Prostate gland (tissue), 2 donors: ENCODE results near the gene RAB12. TPM values are rescaled to one million over a fixed set of nuclear protein-coding genes. Genes with fewer than 3 reads are reported as not detected.

Experiments used
- DNase-seq: peaks from one replicate; pipeline ENCODE4 v3.0.0-alpha.2; 2019; ENCODE audit warnings: low spot score
- H3K27ac ChIP-seq, 2 donors: fragments of 200-600 bp; sonication (generic); 2 replicates each; pipeline ENCODE4 v1.5.1; 2017 to 2019
- H3K27me3 ChIP-seq: fragments of 200-600 bp; sonication (generic); replicated peaks from 2 replicates; pipeline ENCODE4 v1.5.1; 2019; ENCODE audit not compliant: insufficient read depth
- H3K36me3 ChIP-seq, 2 donors: fragments of 200-600 bp; sonication (generic); 1 replicate in 1 of 2; 2 replicates in 1 of 2; pipeline versions ENCODE4 v1.5.1 to v1.8.1; 2017 to 2019
- H3K4me1 ChIP-seq: fragments of 200-600 bp; sonication (generic); replicated peaks from 2 replicates; pipeline ENCODE4 v1.5.1; 2019
- H3K4me3 ChIP-seq, 2 donors: fragments of 200-600 bp; sonication (generic); 2 replicates each; pipeline ENCODE4 v1.5.1; 2017 to 2019
- H3K9me3 ChIP-seq: fragments of 200-600 bp; sonication (generic); 2 replicates; pipeline ENCODE4 v1.5.1; 2017
- POLR2A ChIP-seq: fragments of 450-650 bp; IDR thresholded peaks from one replicate; pipeline ENCODE4 v1.6.1; 2016; ENCODE audit warnings: antibody characterized with exemption, mild to moderate bottlenecking
- POLR2AphosphoS5 ChIP-seq: sonication (generic); formaldehyde crosslinking; IDR thresholded peaks from one replicate; pipeline ENCODE4 v1.6.1; 2017; ENCODE audit warnings: antibody characterized with exemption
- WGBS: methylation state at CpG from one replicate; pipeline ENCODE4 v1.1.5; 2018; 5-methylcytosine and 5-hydroxymethylcytosine counted together
- intact Hi-C: fragments of 100-400 bp; cut with DNase I; formaldehyde crosslinking; loops from one replicate; pipeline ENCODE4 v1.14.2; 2022
- total RNA-seq, 2 donors: library from RNA; depleted of rRNA; stranded (reverse); fragments of >200 nt; gene quantifications; one replicate each; pipeline ENCODE4 v1.1.0, GENCODE V29; 2016
- TF ChIP-seq, protein P1 (sequence below), 4 experiments: fragments of 200-600 bp in 2 of 4; fragments of 450-650 bp in 2 of 4; sonication (generic) in 2 of 4; IDR thresholded peaks; 1 replicate in 3 of 4; 2 replicates in 1 of 4; pipeline ENCODE4 v1.5.1; 2016 to 2019; ENCODE audit warnings: antibody characterized with exemption in 4 of 4, mild to moderate bottlenecking in 2 of 4, moderate library complexity in 2 of 4

The RAB12 gene
- total RNA-seq, 2 donors from 2014 or later = 22.4 to 39.0 TPM

- 77% methylated on average over 4 of the region's 4 CpGs for WGBS
- Histone ChIP-seq H3K4me1 (no peaks in the 10 kb centered on the region), H3K27ac (no peak overlapping the region), H3K36me3 (peaks cover 0 to 7% of the 10 kb centered on the region in 2 donors), H3K4me3 (no peak overlapping the region), H3K9me3 (no peaks in the 10 kb centered on the region), H3K27me3 (no peaks in the 10 kb centered on the region)
- TF ChIP-seq POLR2AphosphoS5 = no peak
- TF ChIP-seq POLR2A = no peak
- no peak for DNase-seq
- intact Hi-C loops = no loop called here
Observed at GRCh38 chr18:8623549-8624106, 14.4 kb downstream of the RAB12 start.

DNA sequence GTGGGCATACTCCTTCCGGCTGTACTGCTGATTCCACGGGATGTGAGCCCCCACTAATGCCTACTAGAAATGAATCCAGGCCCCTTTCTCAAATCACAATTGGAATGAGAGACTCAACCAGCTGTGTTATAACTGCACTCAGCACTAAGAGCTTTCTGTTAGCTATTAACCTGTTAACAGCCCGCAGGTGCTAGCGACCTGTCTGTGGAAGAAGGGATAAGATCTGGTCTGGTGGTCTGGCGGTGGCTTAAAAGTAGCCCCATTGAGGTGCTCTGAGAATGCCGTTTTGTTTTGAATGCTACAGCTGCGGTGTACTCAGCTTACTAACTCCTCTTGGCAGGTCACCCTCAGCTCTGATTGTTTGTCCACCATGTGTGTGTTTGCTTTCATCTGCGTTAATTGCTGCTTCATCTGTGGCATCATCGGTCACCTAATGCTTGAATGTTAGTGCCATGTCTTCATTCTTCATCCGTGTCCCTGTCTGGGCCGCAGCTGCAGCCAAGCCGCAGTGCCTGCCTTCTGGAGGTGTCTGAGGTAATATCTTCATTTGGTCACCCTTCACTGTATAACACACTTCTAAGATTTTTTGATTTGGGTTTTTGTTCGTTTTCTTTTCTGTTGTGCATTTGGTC, 16.3 kb downstream of the RAB12 start:
- no peak for TF ChIP-seq POLR2A
- H3K4me3 ChIP-seq = no peak overlapping the region
- no peak for DNase-seq
- no peaks in the 10 kb centered on the region for H3K4me1 ChIP-seq
- no peaks in the 10 kb centered on the region for H3K9me3 ChIP-seq
- H3K27ac ChIP-seq = no peak overlapping the region
- WGBS = 64% methylated on average over 13 of the region's 13 CpGs
- H3K27me3 ChIP-seq = no peaks in the 10 kb centered on the region
- intact Hi-C loops = no loop called here
- peaks cover 0 to 7% of the 10 kb centered on the region in 2 donors for H3K36me3 ChIP-seq

DNA sequence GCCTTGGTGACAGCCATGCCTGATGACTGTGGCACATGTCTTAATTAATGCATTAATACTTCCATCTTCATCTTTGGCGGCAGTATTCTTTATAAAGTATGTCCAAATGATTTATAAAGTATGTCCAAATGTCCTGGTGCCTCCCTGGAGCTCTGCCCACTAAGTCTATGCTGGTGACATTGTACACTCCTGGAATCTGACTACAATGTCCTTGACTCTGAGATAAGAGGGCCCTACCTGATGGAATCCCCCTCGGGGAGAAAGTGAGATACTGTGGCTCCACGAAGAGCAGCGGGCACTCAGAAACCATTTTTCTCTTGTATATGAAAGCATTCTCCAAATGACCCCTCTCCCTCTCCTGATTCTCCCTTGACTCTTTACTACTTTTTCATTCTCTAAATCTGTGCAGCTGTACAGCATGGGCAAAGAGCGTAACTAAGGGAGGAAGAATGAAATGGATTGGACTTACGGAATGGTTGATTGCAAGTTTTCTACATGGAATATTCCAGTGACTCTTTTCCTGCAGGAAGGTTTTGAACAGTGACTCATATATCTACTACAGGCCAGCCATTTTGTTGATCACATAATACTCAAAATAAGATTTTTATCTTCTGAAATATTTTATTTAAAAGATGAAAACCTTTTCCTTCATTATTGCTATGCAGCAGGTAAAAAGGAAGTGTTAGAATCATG, 17.3 kb downstream of the RAB12 start:
- TF ChIP-seq, protein P1, sequence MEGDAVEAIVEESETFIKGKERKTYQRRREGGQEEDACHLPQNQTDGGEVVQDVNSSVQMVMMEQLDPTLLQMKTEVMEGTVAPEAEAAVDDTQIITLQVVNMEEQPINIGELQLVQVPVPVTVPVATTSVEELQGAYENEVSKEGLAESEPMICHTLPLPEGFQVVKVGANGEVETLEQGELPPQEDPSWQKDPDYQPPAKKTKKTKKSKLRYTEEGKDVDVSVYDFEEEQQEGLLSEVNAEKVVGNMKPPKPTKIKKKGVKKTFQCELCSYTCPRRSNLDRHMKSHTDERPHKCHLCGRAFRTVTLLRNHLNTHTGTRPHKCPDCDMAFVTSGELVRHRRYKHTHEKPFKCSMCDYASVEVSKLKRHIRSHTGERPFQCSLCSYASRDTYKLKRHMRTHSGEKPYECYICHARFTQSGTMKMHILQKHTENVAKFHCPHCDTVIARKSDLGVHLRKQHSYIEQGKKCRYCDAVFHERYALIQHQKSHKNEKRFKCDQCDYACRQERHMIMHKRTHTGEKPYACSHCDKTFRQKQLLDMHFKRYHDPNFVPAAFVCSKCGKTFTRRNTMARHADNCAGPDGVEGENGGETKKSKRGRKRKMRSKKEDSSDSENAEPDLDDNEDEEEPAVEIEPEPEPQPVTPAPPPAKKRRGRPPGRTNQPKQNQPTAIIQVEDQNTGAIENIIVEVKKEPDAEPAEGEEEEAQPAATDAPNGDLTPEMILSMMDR (IDR thresholded peaks at IDR 0.05) = no peak
- TF ChIP-seq POLR2A (no peak), POLR2AphosphoS5 (no peak)
- DNase-seq = no peak
- peaks cover 0 to 7% of the 10 kb centered on the region in 2 donors for H3K36me3 ChIP-seq
- 88% methylated on average over 6 of the region's 6 CpGs for WGBS
- H3K4me3 ChIP-seq = no peak overlapping the region
- intact Hi-C loops = no loop called here
- no peaks in the 10 kb centered on the region for H3K4me1 ChIP-seq
- no peaks in the 10 kb centered on the region for H3K27me3 ChIP-seq
- H3K27ac ChIP-seq = no peak overlapping the region
- no peaks in the 10 kb centered on the region for H3K9me3 ChIP-seq

DNA sequence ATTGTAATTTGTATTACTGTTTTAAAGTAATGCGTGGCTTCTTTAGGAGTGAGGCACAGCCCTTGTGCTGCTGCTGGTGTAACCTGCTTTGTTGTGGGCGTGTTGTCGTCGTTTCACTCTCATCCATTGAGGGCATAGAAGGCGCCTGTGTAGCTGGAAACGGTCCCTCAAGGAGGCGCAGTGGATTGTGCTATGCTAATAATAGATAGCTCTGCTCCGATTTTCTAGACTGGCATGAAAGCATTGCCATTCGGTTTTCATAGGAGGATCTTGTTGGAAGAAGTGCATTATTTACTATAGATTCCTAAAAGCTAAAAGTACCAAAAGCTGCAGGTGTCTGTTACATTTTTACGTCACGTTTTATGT, 17.9 kb downstream of the RAB12 start:
- Histone ChIP-seq H3K27ac (no peak overlapping the region), H3K36me3 (peaks cover 0 to 7% of the 10 kb centered on the region in 2 donors), H3K4me1 (no peaks in the 10 kb centered on the region), H3K4me3 (no peak overlapping the region), H3K9me3 (no peaks in the 10 kb centered on the region), H3K27me3 (no peaks in the 10 kb centered on the region)
- 66% methylated on average over 11 of the region's 11 CpGs for WGBS
- TF ChIP-seq POLR2A = no peak
- no peak for TF ChIP-seq POLR2AphosphoS5
- TF ChIP-seq, protein P1 (IDR thresholded peaks at IDR 0.05) = no peak
- intact Hi-C loops = no loop called here
- DNase-seq = no peak

DNA sequence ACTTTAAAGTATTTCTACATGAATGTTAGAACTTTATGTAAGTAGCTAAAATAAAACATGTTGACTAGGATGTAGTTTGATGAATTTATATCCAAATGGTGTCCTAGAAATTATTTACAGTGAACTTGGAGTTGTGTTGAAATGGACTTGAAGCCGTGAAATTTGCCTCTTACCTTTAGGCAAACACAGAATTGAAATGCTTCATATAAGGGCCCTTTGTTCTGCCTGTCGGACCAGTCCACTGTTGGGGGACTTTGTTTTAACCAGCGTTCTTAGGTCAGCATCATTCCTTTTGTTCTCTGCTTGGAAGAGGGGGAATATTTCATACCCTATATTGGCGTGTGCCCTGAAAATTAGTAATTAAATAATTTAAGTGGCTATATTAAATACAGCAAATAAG, 18.3 kb downstream of the RAB12 start:
- Histone ChIP-seq H3K27me3 (no peaks in the 10 kb centered on the region), H3K4me1 (no peaks in the 10 kb centered on the region), H3K9me3 (no peaks in the 10 kb centered on the region), H3K36me3 (peaks cover 0 to 7% of the 10 kb centered on the region in 2 donors), H3K4me3 (no peak overlapping the region), H3K27ac (no peak overlapping the region)
- TF ChIP-seq POLR2AphosphoS5 (no peak), POLR2A (no peak)
- TF ChIP-seq, protein P1 (IDR thresholded peaks at IDR 0.05) = no peak
- intact Hi-C loops = no loop called here
- WGBS = 77% methylated on average over 4 of the region's 4 CpGs
- DNase-seq = no peak
